HFFc6 (cell line): ENCODE data around the gene SAE1. TPM values are rescaled to one million over a fixed set of nuclear protein-coding genes. Genes with fewer than 3 reads are reported as not detected.

Experiments used
- DNase-seq: peaks from one replicate; pipeline ENCODE4 v3.0.0-alpha.2; 2018
- H3K27ac Mint-ChIP-seq: 2 replicates; pipeline ENCODE4 v1.8.0; 2020; ENCODE audit warnings: mild to moderate bottlenecking, mixed read lengths
- H3K27me3 Mint-ChIP-seq: 2 replicates; pipeline ENCODE4 v1.8.0; 2021; ENCODE audit warnings: mild to moderate bottlenecking, moderate library complexity, mixed read lengths; ENCODE audit not compliant: insufficient read depth
- H3K36me3 Mint-ChIP-seq: 2 replicates; pipeline ENCODE4 v1.8.0; 2021; ENCODE audit warnings: low read depth, mixed read lengths
- H3K4me1 Mint-ChIP-seq: 2 replicates; pipeline ENCODE4 v1.8.0; 2020; ENCODE audit warnings: low read depth, mixed read lengths
- H3K4me3 Mint-ChIP-seq: 2 replicates; pipeline ENCODE4 v1.8.0; 2020; ENCODE audit warnings: mild to moderate bottlenecking, moderate library complexity, mixed read lengths
- H3K9me3 Mint-ChIP-seq: 2 replicates; pipeline ENCODE4 v1.8.0; 2020; ENCODE audit warnings: mild to moderate bottlenecking, mixed read lengths
- CTCF ChIP-seq: fragments of 200-600 bp; sonication (generic); IDR thresholded peaks from 2 replicates; pipeline ENCODE4 v1.5.0; 2021; ENCODE audit warnings: antibody characterized with exemption, mild to moderate bottlenecking
- total RNA-seq, 6 experiments: library from RNA; stranded (reverse); fragmentation: NEBNext Ultra II Directional; extraction: Animal tissue kit (Norgen Biotek cat#: 25700); gene quantifications; 2 replicates in 1 of 6; 3 replicates in 5 of 6; pipeline ENCODE4 v1.2.3, GENCODE V29; 2021

The SAE1 gene
- total RNA-seq, 6 experiments from 2014 or later, result 158 to 181 (median 175) TPM

GRCh38 chr19:47111006-47111621 lies 19.5 kb upstream of the SAE1 start:
- no peak for DNase-seq
- Mint-ChIP-seq H3K4me3 (peak overlapping the region; percentile 98), H3K9me3 (no peaks in the 10 kb centered on the region), H3K27ac (peak overlapping the region; percentile 100), H3K4me1 (peaks cover 57% of the 10 kb centered on the region), H3K27me3 (peaks cover 3% of the 10 kb centered on the region), H3K36me3 (peaks cover 23% of the 10 kb centered on the region)
- no peak for TF ChIP-seq CTCF

GRCh38 chr19:47111682-47112165 lies 18.9 kb upstream of the SAE1 start:
- no peak for TF ChIP-seq CTCF

GRCh38 chr19:47112166-47112996 lies 18.3 kb upstream of the SAE1 start:
- no peak; the same call in 1 of the 2 replicates for TF ChIP-seq CTCF
- Mint-ChIP-seq H3K9me3 (no peaks in the 10 kb centered on the region), H3K4me1 (peaks cover 44% of the 10 kb centered on the region), H3K36me3 (peaks cover 23% of the 10 kb centered on the region), H3K27me3 (peaks cover 3% of the 10 kb centered on the region), H3K4me3 (peak overlapping the region; percentile 98), H3K27ac (peak overlapping the region; percentile 100)
- DNase-seq, result peak; percentile 74

More at GRCh38 chr19:47111682-47112165, 18.9 kb upstream of the SAE1 start:
- Mint-ChIP-seq H3K27ac (peak overlapping the region; percentile 100), H3K4me3 (peak overlapping the region; percentile 98), H3K27me3 (peaks cover 3% of the 10 kb centered on the region), H3K4me1 (peaks cover 51% of the 10 kb centered on the region), H3K9me3 (no peaks in the 10 kb centered on the region), H3K36me3 (peaks cover 23% of the 10 kb centered on the region)
- no peak for DNase-seq

GRCh38 chr19:47112997-47113849 lies 17.4 kb upstream of the SAE1 start, which contains the start of gene ZC3H4:
Gene ZC3H4, minus strand, starts transcription at chr19:47113776. Its CDS starts 1,192 bp downstream, at chr19:47112584.
- Mint-ChIP-seq H3K27me3 (peaks cover 3% of the 10 kb centered on the region), H3K9me3 (no peaks in the 10 kb centered on the region), H3K36me3 (peaks cover 23% of the 10 kb centered on the region), H3K4me1 (peaks cover 36% of the 10 kb centered on the region), H3K4me3 (peak within 1 kb of the TSS; percentile 98), H3K27ac (peak within 1 kb of the TSS; percentile 100)
- peak; percentile 99 for DNase-seq
- no peak for TF ChIP-seq CTCF
